Measurements from ENCODE around the gene DDIAS.
A peak's percentile ranks its signal among the peaks of the same experiment; 100 is the strongest.
"Not testable (repeated sequence)": the region's sequence is repeated elsewhere in the genome, so short reads cannot be mapped to it uniquely, and the experiment has no call there.

Gene DDIAS

GRCh38 chr11:82944198-82944597 is 42.7 kb downstream of the DDIAS start:
- Histone ChIP-seq H3K23ac (ENCODE audit: low read length in 2 of 2) (no peak overlapping the region), H2BK120ac (ENCODE audit: low read depth, low read length) (no peak overlapping the region), H3K4ac (ENCODE audit: low read depth in 1 of 2, low read length in 2 of 2) (no peak overlapping the region), H3K27ac (ENCODE audit: low read length, poor library complexity, severe bottlenecking) (no peak overlapping the region), H3K14ac (ENCODE audit: low read length in 2 of 2) (no peak overlapping the region), H2AFZ (ENCODE audit: low read depth, low read length) (no peak overlapping the region), H3K36me3 (ENCODE audit: control insufficient read depth in 1 of 2, insufficient read depth in 2 of 2, low read depth in 1 of 2, low read length in 2 of 2) (no peaks in the 10 kb centered on the region), H2BK12ac (ENCODE audit: low read length in 2 of 2) (no peak overlapping the region), H4K8ac (ENCODE audit: low read length) (no peak overlapping the region), H2AK5ac (ENCODE audit: low read length, severe bottlenecking) (no peak overlapping the region), H3K4me1 (ENCODE audit: control insufficient read depth, insufficient read depth, low read depth, low read length) (no peaks in the 10 kb centered on the region), H3K18ac (ENCODE audit: low read depth in 1 of 2, low read length in 2 of 2) (no peak overlapping the region), H2BK15ac (ENCODE audit: low read depth, poor library complexity, severe bottlenecking) (no peak overlapping the region), H3K79me1 (replicated peaks; ENCODE audit: low read length, poor library complexity, severe bottlenecking) (no peaks in the 10 kb centered on the region), H3K27me3 (ENCODE audit: control insufficient read depth in 1 of 2, insufficient read depth in 1 of 2, low read length in 2 of 2) (no peaks in the 10 kb centered on the region), H3K4me3 (ENCODE audit: insufficient read depth in 1 of 2, low read depth in 1 of 2, low read length in 2 of 2) (no peak overlapping the region), H3K9ac (ENCODE audit: low read length) (no peak overlapping the region), H2BK5ac (ENCODE audit: low read depth, low read length, poor library complexity, severe bottlenecking) (no peak overlapping the region), H4K91ac (ENCODE audit: low read length) (no peak overlapping the region), H3K4me2 (ENCODE audit: low read length, poor library complexity, severe bottlenecking) (no peak overlapping the region), H3K9me3 (ENCODE audit: control insufficient read depth, low read length) (no peaks in the 10 kb centered on the region)
- no peak for DNase-seq
- WGBS: 98% methylated on average over 2 of the region's 2 CpGs

GRCh38 chr11:82945041-82945440 is 43.5 kb downstream of the DDIAS start:
- not testable (repeated sequence) for H3K9me3 ChIP-seq (ENCODE audit: control insufficient read depth, low read length); H3K27ac ChIP-seq (ENCODE audit: low read length, poor library complexity, severe bottlenecking); H2AK5ac ChIP-seq (ENCODE audit: low read length, severe bottlenecking); H4K8ac ChIP-seq (ENCODE audit: low read length); H3K79me1 ChIP-seq (replicated peaks; ENCODE audit: low read length, poor library complexity, severe bottlenecking); H3K14ac ChIP-seq (ENCODE audit: low read length in 2 of 2); H3K4ac ChIP-seq (ENCODE audit: low read depth in 1 of 2, low read length in 2 of 2); H2BK5ac ChIP-seq (ENCODE audit: low read depth, low read length, poor library complexity, severe bottlenecking); H3K9ac ChIP-seq (ENCODE audit: low read length); H2AFZ ChIP-seq (ENCODE audit: low read depth, low read length); H3K4me1 ChIP-seq (ENCODE audit: control insufficient read depth, insufficient read depth, low read depth, low read length); H2BK120ac ChIP-seq (ENCODE audit: low read depth, low read length); H3K36me3 ChIP-seq (ENCODE audit: control insufficient read depth in 1 of 2, insufficient read depth in 2 of 2, low read depth in 1 of 2, low read length in 2 of 2); H3K23ac ChIP-seq (ENCODE audit: low read length in 2 of 2); H3K18ac ChIP-seq (ENCODE audit: low read depth in 1 of 2, low read length in 2 of 2); DNase-seq; H3K27me3 ChIP-seq (ENCODE audit: control insufficient read depth in 1 of 2, insufficient read depth in 1 of 2, low read length in 2 of 2); H3K4me3 ChIP-seq (ENCODE audit: insufficient read depth in 1 of 2, low read depth in 1 of 2, low read length in 2 of 2); H2BK15ac ChIP-seq (ENCODE audit: low read depth, poor library complexity, severe bottlenecking); H3K4me2 ChIP-seq (ENCODE audit: low read length, poor library complexity, severe bottlenecking); H4K91ac ChIP-seq (ENCODE audit: low read length); H2BK12ac ChIP-seq (ENCODE audit: low read length in 2 of 2)
- 80% methylated on average over 1 of the region's 1 CpG for WGBS

- Histone ChIP-seq H4K8ac (ENCODE audit: low read length) (no peak overlapping the region), H2BK5ac (ENCODE audit: low read depth, low read length, poor library complexity, severe bottlenecking) (no peak overlapping the region), H3K9ac (ENCODE audit: low read length) (no peak overlapping the region), H2BK15ac (ENCODE audit: low read depth, poor library complexity, severe bottlenecking) (no peak overlapping the region), H3K27me3 (ENCODE audit: control insufficient read depth in 1 of 2, insufficient read depth in 1 of 2, low read length in 2 of 2) (no peaks in the 10 kb centered on the region), H2AK5ac (ENCODE audit: low read length, severe bottlenecking) (no peak overlapping the region), H3K27ac (ENCODE audit: low read length, poor library complexity, severe bottlenecking) (no peak overlapping the region), H3K36me3 (ENCODE audit: control insufficient read depth in 1 of 2, insufficient read depth in 2 of 2, low read depth in 1 of 2, low read length in 2 of 2) (no peaks in the 10 kb centered on the region), H3K4me3 (ENCODE audit: insufficient read depth in 1 of 2, low read depth in 1 of 2, low read length in 2 of 2) (no peak overlapping the region), H3K79me1 (replicated peaks; ENCODE audit: low read length, poor library complexity, severe bottlenecking) (no peaks in the 10 kb centered on the region), H2BK120ac (ENCODE audit: low read depth, low read length) (no peak overlapping the region), H3K4ac (ENCODE audit: low read depth in 1 of 2, low read length in 2 of 2) (no peak overlapping the region), H3K4me1 (ENCODE audit: control insufficient read depth, insufficient read depth, low read depth, low read length) (no peaks in the 10 kb centered on the region), H3K23ac (ENCODE audit: low read length in 2 of 2) (no peak overlapping the region), H3K9me3 (ENCODE audit: control insufficient read depth, low read length) (no peaks in the 10 kb centered on the region), H2AFZ (ENCODE audit: low read depth, low read length) (no peak overlapping the region), H3K4me2 (ENCODE audit: low read length, poor library complexity, severe bottlenecking) (no peak overlapping the region), H3K14ac (ENCODE audit: low read length in 2 of 2) (peak overlapping the region in 1 of 2 experiments; percentile 74), H4K91ac (ENCODE audit: low read length) (no peak overlapping the region), H2BK12ac (ENCODE audit: low read length in 2 of 2) (no peak overlapping the region), H3K18ac (ENCODE audit: low read depth in 1 of 2, low read length in 2 of 2) (no peak overlapping the region)
- no peak for DNase-seq
Measured at GRCh38 chr11:82945682-82946081, 44.1 kb downstream of the DDIAS start.

GRCh38 chr11:82949352-82949751 is 47.8 kb downstream of the DDIAS start:
- no peaks in the 10 kb centered on the region for H3K4me1 ChIP-seq (ENCODE audit: control insufficient read depth, insufficient read depth, low read depth, low read length)
- H3K27ac ChIP-seq (ENCODE audit: low read length, poor library complexity, severe bottlenecking): no peak overlapping the region
- H3K27me3 ChIP-seq (ENCODE audit: control insufficient read depth in 1 of 2, insufficient read depth in 1 of 2, low read length in 2 of 2): no peaks in the 10 kb centered on the region
- H3K4me2 ChIP-seq (ENCODE audit: low read length, poor library complexity, severe bottlenecking): no peak overlapping the region
- no peaks in the 10 kb centered on the region for H3K79me1 ChIP-seq (replicated peaks; ENCODE audit: low read length, poor library complexity, severe bottlenecking)
- no peak overlapping the region for H2BK12ac ChIP-seq (ENCODE audit: low read length in 2 of 2)
- no peak overlapping the region for H2BK5ac ChIP-seq (ENCODE audit: low read depth, low read length, poor library complexity, severe bottlenecking)
- no peak overlapping the region for H3K4me3 ChIP-seq (ENCODE audit: insufficient read depth in 1 of 2, low read depth in 1 of 2, low read length in 2 of 2)
- peaks cover 5% of the 10 kb centered on the region for H3K9me3 ChIP-seq (ENCODE audit: control insufficient read depth, low read length)
- no peak overlapping the region for H2BK120ac ChIP-seq (ENCODE audit: low read depth, low read length)
- H4K91ac ChIP-seq (ENCODE audit: low read length): no peak overlapping the region
- no peak overlapping the region for H2AK5ac ChIP-seq (ENCODE audit: low read length, severe bottlenecking)
- no peak for DNase-seq
- H3K18ac ChIP-seq (ENCODE audit: low read depth in 1 of 2, low read length in 2 of 2): no peak overlapping the region
- no peak overlapping the region for H4K8ac ChIP-seq (ENCODE audit: low read length)
- no peak overlapping the region for H3K23ac ChIP-seq (ENCODE audit: low read length in 2 of 2)
- no peak overlapping the region for H2BK15ac ChIP-seq (ENCODE audit: low read depth, poor library complexity, severe bottlenecking)
- no peak overlapping the region for H2AFZ ChIP-seq (ENCODE audit: low read depth, low read length)
- H3K4ac ChIP-seq (ENCODE audit: low read depth in 1 of 2, low read length in 2 of 2): no peak overlapping the region
- H3K9ac ChIP-seq (ENCODE audit: low read length): no peak overlapping the region
- H3K14ac ChIP-seq (ENCODE audit: low read length in 2 of 2): no peak overlapping the region
- no peaks in the 10 kb centered on the region for H3K36me3 ChIP-seq (ENCODE audit: control insufficient read depth in 1 of 2, insufficient read depth in 2 of 2, low read depth in 1 of 2, low read length in 2 of 2)

Data from mesenchymal stem cell (in vitro differentiated cells and primary cell).